Kidney tubule cell (primary cell): ENCODE measurements around the gene KCNQ4.

ENCODE experiments used
- DNase-seq: peaks from one replicate; pipeline ENCODE4 v3.0.0-alpha.2; 2018; ENCODE audit warnings: low spot score

Gene KCNQ4

DNA sequence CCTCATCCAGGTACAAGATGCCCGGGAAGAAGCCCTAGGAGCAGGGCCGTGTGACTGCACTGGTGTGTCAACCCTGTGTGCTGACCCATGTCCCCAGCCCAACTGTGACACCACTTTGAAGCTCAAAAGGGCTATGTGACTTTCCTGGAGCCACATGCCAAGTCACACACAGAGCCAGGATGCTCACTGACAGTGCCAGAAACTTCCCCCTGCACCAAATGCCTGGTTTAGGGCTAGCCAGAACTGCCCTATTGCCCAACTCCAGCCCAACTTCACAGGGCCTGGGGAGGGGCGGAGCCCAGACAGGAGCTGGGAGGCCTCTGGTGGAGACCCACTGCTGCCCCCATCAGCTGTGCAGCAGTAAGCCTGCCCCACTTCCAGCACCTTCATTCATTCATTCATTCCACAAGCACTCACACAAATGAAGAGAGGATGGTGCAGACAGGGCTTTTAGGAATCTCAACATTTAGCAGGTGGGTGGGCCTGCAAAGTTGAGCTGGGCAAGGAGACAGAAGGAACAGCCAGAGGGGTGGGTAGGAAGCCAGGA is 36.7 kb downstream of the KCNQ4 start:
- DNase-seq, result no peak

DNA sequence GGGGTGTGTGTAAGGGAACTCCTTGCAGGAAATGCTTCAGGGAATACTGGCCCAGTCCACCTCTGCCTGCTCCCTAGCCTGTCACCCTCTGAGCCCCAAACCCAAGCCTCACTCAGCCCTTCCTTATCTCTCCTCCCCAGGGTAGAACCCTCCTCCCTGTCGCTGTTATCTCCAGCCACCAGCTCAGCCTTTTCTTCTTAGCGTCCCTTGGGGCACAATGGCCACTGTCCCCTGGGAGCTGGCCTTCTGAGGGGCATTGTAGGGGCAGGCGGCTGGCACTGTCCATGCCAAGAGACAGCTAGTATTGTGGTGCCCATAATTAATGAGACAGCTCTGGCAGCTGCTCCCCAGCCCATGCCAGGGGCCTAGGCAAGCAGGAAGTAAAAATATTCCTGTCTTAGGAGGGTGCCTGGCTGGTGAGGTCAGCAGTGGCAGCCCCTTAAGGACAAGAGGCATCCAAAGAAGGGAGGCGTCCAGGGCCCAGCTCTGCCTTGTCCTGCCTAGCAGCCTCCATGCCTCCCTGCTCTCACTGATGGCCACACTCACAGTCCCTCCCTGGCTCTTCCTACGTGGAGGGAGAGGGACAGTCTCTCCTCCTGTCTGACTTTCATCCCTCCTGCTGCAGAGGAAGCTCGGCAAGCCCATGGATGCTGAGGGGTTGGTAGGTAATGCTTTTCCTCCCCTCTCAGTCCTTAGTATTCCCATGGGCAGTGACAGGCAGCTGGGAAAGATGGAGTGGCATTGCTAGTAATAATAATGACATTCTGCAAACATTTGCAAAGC is 37.5 kb downstream of the KCNQ4 start:
- DNase-seq, result no peak

DNA sequence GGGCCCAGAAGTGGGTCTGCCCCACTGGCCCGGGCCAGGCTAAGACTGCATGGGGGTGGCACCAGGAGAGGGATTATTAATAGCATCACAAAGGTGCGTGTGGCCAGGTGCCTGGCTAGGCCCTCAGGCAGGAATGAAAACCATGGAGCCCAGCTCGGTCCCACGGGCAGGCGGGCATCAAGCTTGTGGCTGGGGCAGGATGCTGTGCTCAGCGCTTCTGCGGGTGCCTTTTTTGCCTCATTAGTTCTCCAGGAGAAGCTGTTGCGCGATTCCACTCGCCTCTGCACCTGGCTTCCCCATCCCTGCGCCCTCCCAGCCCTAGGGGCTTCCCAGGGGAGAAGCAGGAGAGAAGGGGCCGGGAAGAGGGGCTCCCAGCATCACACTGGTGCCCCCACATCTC is 39.3 kb downstream of the KCNQ4 start:
- no peak for DNase-seq

DNA sequence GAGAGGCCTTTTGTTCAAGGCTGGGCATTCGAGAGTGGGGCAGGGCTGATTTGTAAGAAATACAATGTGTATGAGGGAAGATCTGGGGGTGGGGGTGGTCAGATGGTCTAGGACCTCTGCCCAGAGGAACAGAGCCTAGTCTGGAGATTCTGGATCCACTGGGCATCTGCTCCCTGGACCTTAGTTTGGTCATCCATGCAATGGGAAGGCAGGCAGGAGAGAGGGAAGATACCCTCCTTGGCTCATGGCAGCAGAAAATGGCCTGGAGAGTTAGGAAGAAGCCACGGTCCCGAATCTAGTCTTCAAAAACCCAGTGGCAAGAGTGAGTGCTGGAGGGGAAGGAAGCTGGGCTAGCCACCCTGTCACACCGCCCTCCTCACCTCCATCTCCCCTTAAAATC is 39.8 kb downstream of the KCNQ4 start:
- DNase-seq, result no peak

DNA sequence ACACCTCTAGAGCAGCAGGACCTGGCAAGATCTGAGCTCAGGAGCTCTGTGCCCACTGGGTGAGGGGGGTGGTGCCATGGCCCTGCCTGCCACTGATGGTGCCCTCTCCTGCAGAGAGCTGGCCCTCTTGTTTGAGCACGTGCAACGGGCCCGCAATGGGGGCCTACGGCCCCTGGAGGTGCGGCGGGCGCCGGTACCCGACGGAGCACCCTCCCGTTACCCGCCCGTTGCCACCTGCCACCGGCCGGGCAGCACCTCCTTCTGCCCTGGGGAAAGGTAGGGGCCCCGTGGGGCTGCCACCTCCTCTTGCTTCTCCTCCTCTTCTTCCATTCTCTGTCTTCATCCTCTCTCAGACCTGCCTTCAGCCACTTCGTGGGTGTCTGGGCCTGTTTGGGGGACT is 40.4 kb downstream of the KCNQ4 start:
- no peak for DNase-seq

DNA sequence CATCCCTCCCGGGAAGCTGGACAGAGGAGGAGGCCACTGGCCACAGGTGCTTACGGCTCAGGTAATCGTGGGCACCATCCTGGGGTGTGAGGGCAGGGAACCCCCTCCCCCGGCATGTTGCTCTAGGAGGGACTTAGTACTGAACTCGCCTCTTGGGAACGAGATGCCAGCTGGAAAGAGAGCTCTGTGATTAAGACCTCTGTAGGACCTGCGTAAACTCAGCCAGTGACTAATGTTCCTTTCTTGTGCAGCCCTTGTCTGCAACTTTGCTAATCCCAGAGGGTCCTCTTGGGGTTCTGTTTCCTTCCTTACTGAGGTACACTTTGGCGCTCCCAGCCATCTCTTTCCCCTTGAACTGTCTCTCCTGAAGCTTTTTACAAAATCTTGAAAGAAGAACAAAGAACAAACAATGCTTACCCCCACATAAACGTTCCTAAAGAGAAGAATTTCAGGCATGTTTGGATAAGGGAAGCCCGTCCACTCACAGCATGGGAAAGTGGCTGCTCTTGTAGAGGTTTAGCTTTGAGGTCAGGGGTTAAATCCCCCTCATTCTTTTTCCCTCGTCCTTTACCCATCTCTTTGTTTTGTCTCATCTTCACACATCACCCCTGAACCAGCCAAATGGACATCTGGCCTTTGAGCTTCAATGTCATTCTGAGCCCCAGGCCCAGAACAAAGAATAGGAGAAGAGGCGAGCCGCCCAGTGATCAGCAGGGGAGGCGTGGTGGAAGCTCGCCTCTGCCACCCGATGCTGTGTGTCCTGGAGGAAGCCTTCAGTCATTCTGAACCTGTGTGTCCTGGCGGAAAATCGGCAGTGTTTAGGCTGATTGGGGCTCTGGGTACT is 41.2 kb downstream of the KCNQ4 start:
- DNase-seq, result no peak

DNA sequence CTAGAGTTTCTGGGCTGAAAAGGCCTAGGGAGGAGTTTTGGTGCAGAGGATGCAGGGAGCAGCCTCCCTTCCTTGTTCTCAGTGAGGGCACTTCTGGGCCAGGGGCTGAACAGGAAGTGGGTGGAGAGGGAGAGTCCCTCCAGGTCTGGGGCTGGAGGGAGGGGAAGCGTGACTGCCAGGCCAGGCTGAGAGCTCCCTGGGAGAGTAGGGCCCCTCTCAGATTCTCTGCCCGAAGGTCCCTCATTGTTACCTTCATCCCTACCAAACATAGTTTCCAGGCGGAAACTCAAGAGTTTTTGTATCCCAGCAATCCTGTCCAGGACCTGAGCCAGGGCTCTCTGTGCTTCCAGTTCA is 41.8 kb downstream of the KCNQ4 start:
- DNase-seq, result peak; percentile 23

DNA sequence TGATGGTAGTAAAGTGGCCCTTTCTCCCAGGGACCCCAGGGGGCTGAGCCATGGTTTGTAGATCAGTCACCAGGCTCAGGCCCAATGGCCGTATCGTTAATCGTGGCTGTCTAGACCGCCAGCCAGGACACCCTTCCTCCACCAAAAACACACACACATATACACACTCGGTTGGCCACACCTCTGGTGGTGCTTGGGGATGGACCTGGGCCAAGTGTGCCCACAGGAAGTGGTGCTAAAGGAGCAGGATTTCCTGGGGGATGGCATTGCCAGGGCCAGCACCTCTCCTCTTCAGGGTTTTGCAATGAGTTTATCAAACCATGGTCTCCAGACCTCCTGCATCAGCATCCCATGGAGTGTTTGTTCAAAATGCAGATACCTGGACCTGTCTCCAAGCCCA is 42.4 kb downstream of the KCNQ4 start:
- DNase-seq, result no peak

DNA sequence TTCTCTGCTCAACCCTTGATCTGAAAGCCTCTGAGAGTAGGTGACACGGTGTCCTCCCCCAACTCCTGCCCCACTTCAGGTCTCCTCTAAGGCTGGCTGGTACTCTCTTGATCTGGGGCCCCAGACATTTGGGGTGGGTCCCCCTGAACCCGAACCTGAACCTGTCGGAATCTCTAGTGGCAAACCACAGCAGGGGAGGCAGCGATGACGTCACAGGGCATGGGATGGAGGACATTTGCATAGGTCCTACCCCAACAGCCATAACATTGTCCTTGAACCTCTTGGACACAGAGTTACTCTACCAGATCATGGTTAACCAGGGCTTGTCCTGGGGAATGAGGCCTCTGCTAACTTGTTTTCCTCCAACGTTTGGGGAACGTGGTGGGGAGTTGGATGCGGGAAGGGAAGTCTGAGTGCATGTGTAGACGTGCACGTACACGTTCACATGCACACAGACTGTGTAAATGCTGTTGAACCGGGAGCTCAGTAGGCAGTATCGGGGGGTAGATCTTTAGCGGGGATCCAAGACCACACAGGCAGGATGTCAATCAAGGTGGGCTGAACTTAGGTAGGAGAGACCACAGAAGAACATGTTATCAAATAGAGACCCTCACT is 46.2 kb downstream of the KCNQ4 start:
- DNase-seq, result no peak

DNA sequence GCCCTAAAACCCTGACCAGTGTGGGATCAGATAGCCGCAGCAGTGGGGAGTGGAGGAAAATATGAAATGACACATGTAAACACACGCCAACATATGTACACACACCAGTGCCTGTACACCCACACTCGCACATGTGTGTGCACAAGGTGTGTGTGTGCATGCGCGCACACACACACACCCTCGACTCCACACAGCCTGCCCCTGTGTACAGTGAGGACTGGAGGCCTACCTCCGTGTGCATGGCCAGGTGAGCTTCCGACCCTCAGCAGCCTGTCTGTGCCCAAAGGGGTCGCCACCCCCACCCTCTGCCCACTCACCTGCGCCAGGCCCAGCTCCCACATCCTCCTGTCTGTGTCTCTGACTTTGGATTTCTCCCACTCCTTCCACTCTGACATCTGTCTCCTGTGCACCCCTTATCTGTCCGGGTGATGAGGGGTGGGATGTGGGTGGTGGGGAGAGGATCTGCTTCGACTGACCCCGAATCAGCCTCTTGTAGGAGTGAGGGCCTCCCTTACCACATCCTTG is 46.9 kb downstream of the KCNQ4 start:
- DNase-seq, result no peak

DNA sequence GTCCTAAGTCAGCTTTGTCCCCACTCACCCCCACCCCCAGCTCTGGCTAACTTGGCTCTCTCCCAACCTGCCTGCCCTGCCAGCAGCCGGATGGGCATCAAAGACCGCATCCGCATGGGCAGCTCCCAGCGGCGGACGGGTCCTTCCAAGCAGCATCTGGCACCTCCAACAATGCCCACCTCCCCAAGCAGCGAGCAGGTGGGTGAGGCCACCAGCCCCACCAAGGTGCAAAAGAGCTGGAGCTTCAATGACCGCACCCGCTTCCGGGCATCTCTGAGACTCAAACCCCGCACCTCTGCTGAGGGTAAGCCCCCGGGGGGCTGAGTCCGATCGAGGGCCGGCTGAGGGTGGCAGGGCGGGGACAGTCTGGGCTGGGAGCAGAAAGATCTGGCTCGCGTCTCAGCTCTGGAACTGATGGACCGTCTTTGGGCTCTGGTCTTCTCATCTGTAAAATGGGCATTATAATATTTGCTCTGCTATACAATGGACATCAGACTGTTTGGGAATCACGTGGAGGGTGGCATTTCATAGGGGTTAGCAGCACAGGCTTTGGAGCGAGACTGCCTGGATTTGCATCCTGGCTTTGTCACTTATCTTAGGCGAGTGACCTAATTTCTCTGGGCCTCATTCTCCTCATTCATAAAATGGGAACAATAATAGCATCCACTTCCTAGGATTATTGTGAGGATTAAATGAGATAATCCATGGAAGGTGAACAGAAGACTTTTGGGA is 47.6 kb downstream of the KCNQ4 start:
- DNase-seq, result no peak

DNA sequence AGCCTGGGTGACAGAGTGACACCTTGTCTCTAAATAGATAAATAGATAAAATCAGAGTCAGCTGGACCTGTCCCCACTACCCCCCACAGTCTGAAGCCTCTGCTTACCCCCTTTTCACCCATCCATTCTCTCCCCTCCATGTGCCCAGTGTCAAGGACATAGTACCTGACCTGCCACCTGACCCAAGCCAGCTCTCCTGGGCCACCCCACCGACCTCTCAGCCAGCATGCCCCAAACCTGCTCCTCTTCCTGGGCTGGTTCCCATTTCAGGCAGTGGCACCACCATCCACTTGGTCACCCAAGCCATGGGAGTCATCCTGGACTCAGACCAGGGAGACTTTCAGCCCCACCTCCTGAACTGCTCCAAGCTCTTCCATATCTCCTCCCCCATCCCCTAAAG is 50.4 kb downstream of the KCNQ4 start:
- no peak for DNase-seq

DNA sequence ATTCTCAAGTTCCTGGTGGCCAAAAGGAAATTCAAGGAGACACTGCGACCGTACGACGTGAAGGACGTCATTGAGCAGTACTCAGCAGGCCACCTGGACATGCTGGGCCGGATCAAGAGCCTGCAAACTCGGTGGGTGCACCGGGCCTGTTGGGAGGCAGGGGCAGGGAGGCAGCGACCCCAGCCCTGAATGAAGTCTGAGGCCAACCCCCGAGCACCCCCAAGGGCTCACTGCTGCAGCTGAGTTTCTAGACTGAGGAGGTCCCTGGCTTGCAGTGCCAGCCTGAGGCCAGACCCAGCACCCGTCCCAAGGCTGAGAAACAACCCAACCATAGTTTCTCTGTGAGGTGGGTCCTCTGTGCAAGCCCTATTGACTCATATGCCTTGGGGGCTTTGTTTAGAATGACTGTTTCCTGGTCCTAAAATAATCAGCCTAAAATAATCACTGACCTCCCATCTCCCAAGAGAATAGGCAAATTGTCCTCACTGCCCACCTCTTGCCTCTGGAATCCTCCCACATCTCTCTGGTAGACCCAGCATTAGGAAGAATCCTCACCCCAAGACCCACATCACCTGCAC is 51.5 kb downstream of the KCNQ4 start:
- no peak for DNase-seq

DNA sequence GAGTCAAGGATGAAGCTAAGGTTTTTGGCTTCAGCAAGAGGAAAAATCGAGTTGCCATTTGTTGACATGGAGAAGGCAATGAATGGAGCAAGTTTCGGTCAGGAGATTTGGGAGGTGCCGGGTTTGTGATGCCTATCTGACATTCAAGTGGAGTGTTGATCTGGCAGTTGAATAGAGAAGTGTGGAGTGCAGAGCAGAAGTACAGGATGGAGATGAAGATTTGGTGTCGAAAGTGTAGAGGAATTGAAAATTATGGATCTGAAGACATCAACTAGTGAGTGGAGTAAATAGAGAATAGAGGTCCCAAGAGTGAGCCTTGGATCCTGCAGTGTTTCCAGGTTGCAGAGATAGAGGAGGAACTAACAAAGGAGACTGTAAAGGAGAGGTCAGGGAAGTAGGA is 52.7 kb downstream of the KCNQ4 start:
- DNase-seq, result no peak

DNA sequence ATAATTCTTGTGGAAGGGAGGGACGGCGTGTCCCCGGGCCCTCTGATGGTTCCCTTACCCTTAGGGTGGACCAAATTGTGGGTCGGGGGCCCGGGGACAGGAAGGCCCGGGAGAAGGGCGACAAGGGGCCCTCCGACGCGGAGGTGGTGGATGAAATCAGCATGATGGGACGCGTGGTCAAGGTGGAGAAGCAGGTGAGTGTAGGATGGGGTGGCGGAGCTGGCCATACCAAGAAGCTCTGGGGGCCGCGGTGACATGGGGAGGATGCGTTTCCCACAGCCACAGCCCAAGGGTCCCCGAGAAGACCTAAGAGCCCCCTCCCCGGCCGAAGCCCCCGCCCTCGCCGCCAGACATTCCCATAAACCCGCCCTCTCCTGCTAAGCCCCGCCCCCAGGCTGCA is 54.0 kb downstream of the KCNQ4 start:
- no peak for DNase-seq

DNA sequence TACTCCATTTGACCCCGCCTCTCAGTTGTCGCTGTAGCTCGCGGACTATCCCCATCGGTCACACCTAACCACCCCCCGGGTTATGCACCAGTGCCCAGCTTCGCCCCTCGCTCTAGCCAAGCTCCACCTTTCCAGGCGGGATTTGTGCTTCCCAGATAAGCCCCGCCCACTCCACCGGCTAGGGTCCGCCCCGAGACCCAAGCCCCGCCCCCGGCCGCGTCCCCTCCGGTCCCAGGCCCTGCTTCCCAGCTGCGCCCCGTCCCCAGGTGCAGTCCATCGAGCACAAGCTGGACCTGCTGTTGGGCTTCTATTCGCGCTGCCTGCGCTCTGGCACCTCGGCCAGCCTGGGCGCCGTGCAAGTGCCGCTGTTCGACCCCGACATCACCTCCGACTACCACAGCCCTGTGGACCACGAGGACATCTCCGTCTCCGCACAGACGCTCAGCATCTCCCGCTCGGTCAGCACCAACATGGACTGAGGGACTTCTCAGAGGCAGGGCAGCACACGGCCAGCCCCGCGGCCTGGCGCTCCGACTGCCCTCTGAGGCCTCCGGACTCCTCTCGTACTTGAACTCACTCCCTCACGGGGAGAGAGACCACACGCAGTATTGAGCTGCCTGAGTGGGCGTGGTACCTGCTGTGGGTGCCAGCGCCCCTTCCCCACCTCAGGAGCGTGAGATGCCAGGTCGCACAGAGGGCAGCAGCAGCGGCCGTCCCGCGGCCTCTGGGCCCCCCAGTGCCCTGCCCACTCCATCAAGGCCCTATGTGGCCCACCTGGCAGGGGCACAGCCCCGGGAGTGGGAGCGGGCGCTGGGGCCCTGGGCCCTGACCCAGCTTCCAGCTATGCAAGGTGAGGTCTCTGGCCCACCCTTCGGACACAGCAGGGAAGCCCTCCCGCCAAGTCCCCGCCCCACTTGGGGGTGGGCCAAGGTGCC is 54.7 kb downstream of the KCNQ4 start:
- no peak for DNase-seq

DNA sequence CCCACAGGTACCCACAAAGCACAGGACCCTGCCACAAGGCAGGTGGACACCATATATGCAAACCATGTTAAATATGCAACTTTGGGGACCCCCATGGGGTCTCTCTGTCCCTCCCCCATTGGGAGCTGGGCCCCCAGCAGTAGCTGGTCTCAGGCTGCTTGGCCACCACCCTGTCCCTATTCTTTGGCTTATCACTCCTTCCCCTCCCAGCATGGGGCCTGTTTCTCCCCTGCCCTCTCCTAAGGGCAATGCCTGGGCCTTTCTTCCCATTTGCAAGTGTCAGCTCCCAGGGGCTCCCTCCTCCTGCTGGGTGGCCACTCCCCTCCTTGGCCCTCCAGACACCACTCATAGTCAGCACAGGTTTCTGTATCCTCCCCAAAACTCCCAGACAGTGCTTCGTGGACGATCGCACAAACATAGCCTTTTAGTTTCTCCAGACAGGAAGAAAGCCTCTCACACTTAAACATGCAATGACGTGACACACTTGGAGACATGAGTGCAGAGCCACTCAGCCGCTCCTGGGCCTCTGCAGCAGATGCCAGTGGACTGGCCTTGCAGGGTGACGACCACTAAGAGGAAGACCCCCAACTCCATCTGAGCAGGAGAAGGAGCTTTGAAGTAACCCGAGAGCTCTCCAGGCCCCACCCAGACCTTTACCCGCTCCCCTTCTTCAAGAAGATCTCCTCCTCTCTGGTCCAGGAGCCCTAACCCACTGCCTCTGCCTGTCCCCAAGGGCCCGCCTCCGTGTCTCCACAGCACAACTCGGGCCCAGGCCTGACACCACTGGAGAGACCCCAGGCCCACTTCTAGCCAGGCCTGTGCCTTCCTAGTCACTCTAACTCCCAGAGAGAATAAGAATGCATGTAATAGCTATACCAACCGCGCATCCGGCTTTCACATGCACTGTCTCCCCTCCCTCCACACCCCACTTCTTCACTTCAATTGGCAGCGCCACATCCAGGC is 55.7 kb downstream of the KCNQ4 start:
- peak; percentile 58 for DNase-seq

DNA sequence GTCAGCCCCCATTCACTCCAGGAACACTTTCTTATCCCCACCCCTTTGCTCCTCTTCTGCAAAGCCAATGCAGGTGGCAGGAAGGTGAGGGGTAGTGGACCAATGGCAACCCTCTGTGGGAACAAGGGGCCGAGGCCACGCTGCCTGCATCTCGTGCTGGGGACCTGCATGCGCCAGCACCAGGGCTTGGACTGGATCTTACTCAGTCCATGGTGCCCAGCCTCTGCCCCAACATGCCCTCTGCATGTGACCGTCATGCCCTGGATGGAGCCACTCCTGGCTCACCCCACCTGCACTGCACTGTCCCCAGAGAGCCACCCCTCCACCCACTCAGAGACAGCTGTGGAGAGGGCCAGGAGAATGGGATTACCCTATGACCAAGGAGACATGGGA is 56.4 kb downstream of the KCNQ4 start:
- no peak for DNase-seq
